ENCODE measurements around the gene RTP5. TPM values are rescaled to one million over a fixed set of nuclear protein-coding genes. Genes with fewer than 3 reads are reported as not detected.

The RTP5 gene
- total RNA-seq, 1 donor from 2014 or later, result not detected

GRCh38 chr2:241895712-241896641 lies 26.4 kb downstream of the RTP5 start:
- no peak overlapping the region for H2AFZ ChIP-seq (ENCODE audit: low read depth, low read length)
- H3K9ac ChIP-seq (ENCODE audit: low read length), result no peak overlapping the region
- FAIRE-seq (no peak), DNase-seq (ENCODE audit: low read depth) (no peak)
- H3K27ac ChIP-seq (ENCODE audit: low read depth, low read length), result no peak overlapping the region
- no peaks in the 10 kb centered on the region for H3K4me1 ChIP-seq (ENCODE audit: insufficient read depth, low read length)
- H3K4me3 ChIP-seq (ENCODE audit: insufficient read depth, low read depth, low read length), result no peak overlapping the region
- H3K27ac Mint-ChIP-seq (ENCODE audit: unreplicated experiment), result peak overlapping the region; percentile 69
- TF ChIP-seq CTCF (IDR thresholded peaks at IDR 0.05; ENCODE audit: insufficient read depth, low read depth, low read length), result no peak
- no peak for TF ChIP-seq EZH2 (IDR thresholded peaks at IDR 0.05; ENCODE audit: insufficient read depth, low read length)
- H3K36me3 Mint-ChIP-seq (ENCODE audit: low read depth, unreplicated experiment), result peaks cover 3% of the 10 kb centered on the region
- peak overlapping the region; percentile 57 for H3K4me3 Mint-ChIP-seq (ENCODE audit: unreplicated experiment)
- H3K79me2 ChIP-seq (ENCODE audit: insufficient read depth, low read length), result no peaks in the 10 kb centered on the region
- no peaks in the 10 kb centered on the region for H3K9me3 Mint-ChIP-seq (ENCODE audit: unreplicated experiment)
- no peaks in the 10 kb centered on the region for H3K27me3 ChIP-seq (ENCODE audit: insufficient read depth, low read length)
- H3K36me3 ChIP-seq (ENCODE audit: insufficient read depth, low read length), result no peaks in the 10 kb centered on the region
- H3K4me2 ChIP-seq (ENCODE audit: low read length), result no peak overlapping the region
- H3K9me3 ChIP-seq (ENCODE audit: insufficient read depth, low read depth, low read length), result no peaks in the 10 kb centered on the region
- H3K27me3 Mint-ChIP-seq (ENCODE audit: low read depth, unreplicated experiment), result peaks cover 4% of the 10 kb centered on the region
- H3K4me1 Mint-ChIP-seq (ENCODE audit: low read depth, unreplicated experiment), result peaks cover 17% of the 10 kb centered on the region
- H4K20me1 ChIP-seq (ENCODE audit: insufficient read depth, low read length), result no peaks in the 10 kb centered on the region

DNA sequence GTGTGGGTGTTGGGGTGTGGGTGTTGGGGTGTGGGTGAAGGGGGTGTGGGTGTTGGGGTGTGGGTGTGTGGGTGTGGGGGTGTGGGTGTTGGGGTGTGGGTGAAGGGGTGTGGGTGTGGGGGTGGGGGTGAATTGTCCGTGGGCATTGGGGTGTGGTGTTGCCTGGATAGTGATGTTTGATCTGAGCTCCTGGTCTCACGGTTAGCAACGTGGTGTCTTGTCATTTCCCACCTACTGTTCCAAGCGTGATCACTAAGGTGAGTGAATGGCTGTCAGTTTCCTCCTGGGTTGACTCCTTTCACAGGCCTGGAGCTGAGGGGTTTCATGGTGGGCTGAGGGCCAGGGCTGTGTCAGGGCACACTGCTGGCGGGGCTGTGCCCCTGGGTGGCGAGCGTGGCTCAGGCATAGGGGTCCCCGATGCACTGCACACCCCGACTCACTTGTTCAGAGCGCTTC lies 27.2 kb downstream of the RTP5 start:
- TF ChIP-seq EZH2 (IDR thresholded peaks at IDR 0.05; ENCODE audit: insufficient read depth, low read length) (no peak), CTCF (IDR thresholded peaks at IDR 0.05; ENCODE audit: insufficient read depth, low read depth, low read length) (no peak)
- FAIRE-seq (no peak), DNase-seq (ENCODE audit: low read depth) (no peak)
- no peaks in the 10 kb centered on the region for H3K9me3 Mint-ChIP-seq (ENCODE audit: unreplicated experiment)
- no peak overlapping the region for H3K4me3 Mint-ChIP-seq (ENCODE audit: unreplicated experiment)
- no peak overlapping the region for H2AFZ ChIP-seq (ENCODE audit: low read depth, low read length)
- no peak overlapping the region for H3K9ac ChIP-seq (ENCODE audit: low read length)
- no peak overlapping the region for H3K27ac ChIP-seq (ENCODE audit: low read depth, low read length)
- H3K36me3 Mint-ChIP-seq (ENCODE audit: low read depth, unreplicated experiment), result peaks cover 3% of the 10 kb centered on the region
- peaks cover 5% of the 10 kb centered on the region for H3K27me3 Mint-ChIP-seq (ENCODE audit: low read depth, unreplicated experiment)
- no peak overlapping the region for H3K27ac Mint-ChIP-seq (ENCODE audit: unreplicated experiment)
- peaks cover 7% of the 10 kb centered on the region for H3K27me3 ChIP-seq (ENCODE audit: insufficient read depth, low read length)
- peaks cover 17% of the 10 kb centered on the region for H3K4me1 Mint-ChIP-seq (ENCODE audit: low read depth, unreplicated experiment)
- no peak overlapping the region for H3K4me2 ChIP-seq (ENCODE audit: low read length)
- H3K36me3 ChIP-seq (ENCODE audit: insufficient read depth, low read length), result no peaks in the 10 kb centered on the region
- no peaks in the 10 kb centered on the region for H3K4me1 ChIP-seq (ENCODE audit: insufficient read depth, low read length)
- H3K79me2 ChIP-seq (ENCODE audit: insufficient read depth, low read length), result no peaks in the 10 kb centered on the region
- H4K20me1 ChIP-seq (ENCODE audit: insufficient read depth, low read length), result no peaks in the 10 kb centered on the region
- H3K4me3 ChIP-seq (ENCODE audit: insufficient read depth, low read depth, low read length), result no peak overlapping the region
- H3K9me3 ChIP-seq (ENCODE audit: insufficient read depth, low read depth, low read length), result no peaks in the 10 kb centered on the region
